Hematopoietic multipotent progenitor cell treated with erythropoietin and hydrocortisone succinate and interleukin-3 and kit ligand, for 17 days (in vitro differentiated cells): ENCODE measurements around the gene USHBP1.

Experiments
- DNase-seq: peaks from one replicate; pipeline ENCODE4 v3.0.0-alpha.2; 2015; ENCODE audit warnings: low spot score

The USHBP1 gene

GRCh38 chr19:17262557-17262956 lies 2.0 kb downstream of the USHBP1 start:
- DNase-seq = no peak

- DNase-seq = peak; percentile 95
These were observed 3.7 kb downstream of the USHBP1 start for GRCh38 chr19:17260842-17261325.

- no peak for DNase-seq
These were observed 4.6 kb downstream of the USHBP1 start for GRCh38 chr19:17259934-17260333.

GRCh38 chr19:17259118-17259780 lies 5.3 kb downstream of the USHBP1 start:
- no peak for DNase-seq

GRCh38 chr19:17256130-17256529 lies 8.4 kb downstream of the USHBP1 start:
- no peak for DNase-seq

- no peak for DNase-seq
These were observed 9.4 kb downstream of the USHBP1 start for GRCh38 chr19:17255150-17255621.

- DNase-seq = no peak
These were observed 9.9 kb downstream of the USHBP1 start for GRCh38 chr19:17254636-17255035.

- no peak for DNase-seq
These were observed 14.5 kb downstream of the USHBP1 start for GRCh38 chr19:17249887-17250548.

- DNase-seq = no peak
These were observed 16.4 kb downstream of the USHBP1 start for GRCh38 chr19:17248011-17248776.

GRCh38 chr19:17246681-17247425 lies 17.7 kb downstream of the USHBP1 start:
- no peak for DNase-seq

GRCh38 chr19:17245535-17245984 lies 19.0 kb downstream of the USHBP1 start, which contains the start of gene NR2F6:
TSS of gene NR2F6 (minus strand) at chr19:17245919. CDS start at chr19:17245220, 699 bp downstream.
- DNase-seq = no peak

GRCh38 chr19:17244618-17245534 lies 19.7 kb downstream of the USHBP1 start:
- no peak for DNase-seq

GRCh38 chr19:17243830-17244617 lies 20.5 kb downstream of the USHBP1 start:
- DNase-seq = no peak

GRCh38 chr19:17243211-17243829 lies 21.2 kb downstream of the USHBP1 start:
- no peak for DNase-seq

GRCh38 chr19:17242431-17243208 lies 21.9 kb downstream of the USHBP1 start:
- no peak for DNase-seq

GRCh38 chr19:17240826-17241399 lies 23.6 kb downstream of the USHBP1 start:
- DNase-seq = no peak

GRCh38 chr19:17240062-17240752 lies 24.3 kb downstream of the USHBP1 start:
- DNase-seq = no peak
